ENCODE results near the gene PPP4R2. TPM values are rescaled to one million over a fixed set of nuclear protein-coding genes. Genes with fewer than 3 reads are reported as not detected.

The PPP4R2 gene
- total and polyA plus RNA-seq, 2 donors (not counting 1 experiment from before 2014, with no cell fraction given), result 9.8 to 57.5 TPM

GRCh38 chr3:73096169-73096568 lies 99.6 kb downstream of the PPP4R2 start:
- CTCF ChIA-PET, result interaction anchor here (0.9 to 3.2 kb wide), 3 partner anchors 9 to 406 kb away, joined by 3 to 16 read pairs (median 7); no protein-coding TSS in a partner anchor
- H3K4me2 ChIP-seq (replicated peaks; ENCODE audit: low read depth, low read length, poor library complexity, severe bottlenecking), result no peak overlapping the region
- H3K27ac ChIP-seq (ENCODE audit: low read length in 2 of 2), result no peak overlapping the region
- no peak overlapping the region for H2AFZ ChIP-seq (ENCODE audit: insufficient read depth, low read depth, low read length, poor library complexity, severe bottlenecking)
- H3K4me3 Mint-ChIP-seq, result no peak overlapping the region
- no peak overlapping the region for H3K9ac ChIP-seq (ENCODE audit: low read length)
- no peaks in the 10 kb centered on the region for H3K79me2 ChIP-seq (ENCODE audit: control insufficient read depth, insufficient read depth, low read length)
- DNase-seq (no peak), ATAC-seq (ENCODE audit: low read depth) (no peak)
- intact Hi-C loops (cut with micrococcal nuclease), result no loop called here
- H3K27ac Mint-ChIP-seq, result no peak overlapping the region
- no peaks in the 10 kb centered on the region for H4K20me1 ChIP-seq (ENCODE audit: control insufficient read depth, insufficient read depth, low read length, poor library complexity, severe bottlenecking)
- no peak overlapping the region for H3K4me3 ChIP-seq (ENCODE audit: control extremely low read depth in 1 of 5, extremely low read depth in 1 of 5, insufficient read depth in 1 of 5, low read depth in 2 of 5, low read length in 4 of 5)
- H3K4me1 Mint-ChIP-seq, result peaks cover 7% of the 10 kb centered on the region
- no peaks in the 10 kb centered on the region for H3K9me3 Mint-ChIP-seq (ENCODE audit: insufficient read depth)
- POLR2A ChIA-PET, result no interaction called here
- peaks cover 0 to 4% (median 0%) of the 10 kb centered on the region in 4 experiments for H3K27me3 ChIP-seq (replicated peaks in 1 of 4; ENCODE audit: control extremely low read depth in 1 of 4, control insufficient read depth in 3 of 4, insufficient read depth in 4 of 4, low read length in 3 of 4)
- H3K27me3 Mint-ChIP-seq, result peaks cover 7% of the 10 kb centered on the region
- TF ChIP-seq EZH2 (IDR thresholded peaks at IDR 0.05; ENCODE audit: borderline replicate concordance, insufficient read depth, low read depth, low read length, poor library complexity, severe bottlenecking), result no peak
- no peak for TF ChIP-seq CTCF (IDR thresholded peaks at IDR 0.05)
- WGBS (ENCODE audit: insufficient coverage), result 72% methylated on average over 2 of the region's 2 CpGs
- peaks cover 4 to 10% of the 10 kb centered on the region in 2 donors for H3K4me1 ChIP-seq (ENCODE audit: control insufficient read depth in 2 of 2, insufficient read depth in 2 of 2, low read length in 2 of 2)
- no peaks in the 10 kb centered on the region for H3K36me3 ChIP-seq (replicated peaks in 1 of 2; ENCODE audit: control extremely low read depth in 1 of 2, control insufficient read depth in 1 of 2, extremely low read depth in 1 of 2, insufficient read depth in 2 of 2, low read length in 1 of 2)
- H3K9me3 ChIP-seq (ENCODE audit: control extremely low read depth in 1 of 3, control insufficient read depth in 2 of 3, insufficient read depth in 1 of 3, low read length in 2 of 3), result peaks cover 0 to 8% (median 0%) of the 10 kb centered on the region in 3 donors

- Histone ChIP-seq H3K4me2 (replicated peaks; ENCODE audit: low read depth, low read length, poor library complexity, severe bottlenecking) (no peak overlapping the region), H3K9me3 (ENCODE audit: control extremely low read depth in 1 of 3, control insufficient read depth in 2 of 3, insufficient read depth in 1 of 3, low read length in 2 of 3) (peaks cover 0 to 8% (median 0%) of the 10 kb centered on the region in 3 donors), H3K36me3 (replicated peaks in 1 of 2; ENCODE audit: control extremely low read depth in 1 of 2, control insufficient read depth in 1 of 2, extremely low read depth in 1 of 2, insufficient read depth in 2 of 2, low read length in 1 of 2) (no peaks in the 10 kb centered on the region), H2AFZ (ENCODE audit: insufficient read depth, low read depth, low read length, poor library complexity, severe bottlenecking) (no peak overlapping the region), H3K27ac (ENCODE audit: low read length in 2 of 2) (no peak overlapping the region), H3K79me2 (ENCODE audit: control insufficient read depth, insufficient read depth, low read length) (no peaks in the 10 kb centered on the region), H4K20me1 (ENCODE audit: control insufficient read depth, insufficient read depth, low read length, poor library complexity, severe bottlenecking) (no peaks in the 10 kb centered on the region), H3K4me3 (ENCODE audit: control extremely low read depth in 1 of 5, extremely low read depth in 1 of 5, insufficient read depth in 1 of 5, low read depth in 2 of 5, low read length in 4 of 5) (no peak overlapping the region), H3K4me1 (ENCODE audit: control insufficient read depth in 2 of 2, insufficient read depth in 2 of 2, low read length in 2 of 2) (peaks cover 4 to 10% of the 10 kb centered on the region in 2 donors), H3K9ac (ENCODE audit: low read length) (no peak overlapping the region), H3K27me3 (replicated peaks in 1 of 4; ENCODE audit: control extremely low read depth in 1 of 4, control insufficient read depth in 3 of 4, insufficient read depth in 4 of 4, low read length in 3 of 4) (peaks cover 0 to 4% (median 0%) of the 10 kb centered on the region in 4 experiments)
- intact Hi-C loops (cut with micrococcal nuclease), result no loop called here
- Mint-ChIP-seq H3K27ac (no peak overlapping the region), H3K9me3 (ENCODE audit: insufficient read depth) (no peaks in the 10 kb centered on the region), H3K4me1 (peaks cover 7% of the 10 kb centered on the region), H3K27me3 (peaks cover 9% of the 10 kb centered on the region), H3K4me3 (no peak overlapping the region)
- TF ChIP-seq CTCF (IDR thresholded peaks at IDR 0.05) (no peak), EZH2 (IDR thresholded peaks at IDR 0.05; ENCODE audit: borderline replicate concordance, insufficient read depth, low read depth, low read length, poor library complexity, severe bottlenecking) (no peak)
- 100% methylated on average over 2 of the region's 2 CpGs for WGBS (ENCODE audit: insufficient coverage)
- ChIA-PET POLR2A (no interaction called here), CTCF (interaction anchor here (1.1 to 1.5 kb wide), 2 partner anchors 11 to 404 kb away, joined by 3 to 5 read pairs; no protein-coding TSS in a partner anchor)
- DNase-seq (no peak), ATAC-seq (ENCODE audit: low read depth) (no peak)
These were observed 101.4 kb downstream of the PPP4R2 start for GRCh38 chr3:73098026-73098425.
